SHP77 (cell line): ENCODE measurements around the gene CCDC27.
"Not testable (repeated sequence)": the region's sequence is repeated elsewhere in the genome, so short reads cannot be mapped to it uniquely, and the experiment has no call there.

ENCODE experiments used
- DNase-seq, 2 experiments: peaks; one replicate each; lab custom pipeline; 2025; lab: John Stamatoyannopoulos, UW

The CCDC27 gene

GRCh38 chr1:3789421-3790300, 37.4 kb downstream of the CCDC27 start:
- no peak for DNase-seq

GRCh38 chr1:3790500-3790923, 38.3 kb downstream of the CCDC27 start:
- DNase-seq: no peak

GRCh38 chr1:3790952-3791351, 38.7 kb downstream of the CCDC27 start:
- no peak for DNase-seq

- no peak for DNase-seq
These were observed 43.4 kb downstream of the CCDC27 start for GRCh38 chr1:3795453-3796214.

GRCh38 chr1:3796215-3797061, 44.2 kb downstream of the CCDC27 start, which contains the start of gene LRRC47:
Gene LRRC47 (minus strand): TSS chr1:3796498. CDS start chr1:3796476, 22 bp downstream.
- DNase-seq: peak; percentile 84 to 91

- peak; percentile 74 to 78 for DNase-seq
These were observed 47.9 kb downstream of the CCDC27 start for GRCh38 chr1:3799976-3800685.

GRCh38 chr1:3800795-3801194, 48.5 kb downstream of the CCDC27 start:
- not testable (repeated sequence) for DNase-seq

- DNase-seq: no peak
These were observed 51.8 kb downstream of the CCDC27 start for GRCh38 chr1:3803905-3804626.

- not testable (repeated sequence) for DNase-seq
These were observed 52.3 kb downstream of the CCDC27 start for GRCh38 chr1:3804627-3804944.

- no peak for DNase-seq
These were observed 52.8 kb downstream of the CCDC27 start for GRCh38 chr1:3805038-3805437.

GRCh38 chr1:3807769-3808168, 55.5 kb downstream of the CCDC27 start:
- DNase-seq: no peak

- DNase-seq: no peak
These were observed 57.4 kb downstream of the CCDC27 start for GRCh38 chr1:3809680-3810079.

GRCh38 chr1:3810149-3810761, 58.0 kb downstream of the CCDC27 start:
- DNase-seq: not testable (repeated sequence)

- no peak for DNase-seq
These were observed 59.3 kb downstream of the CCDC27 start for GRCh38 chr1:3811595-3811911.

- DNase-seq: no peak
These were observed 61.8 kb downstream of the CCDC27 start for GRCh38 chr1:3814065-3814464.

GRCh38 chr1:3814771-3815561, 62.7 kb downstream of the CCDC27 start:
- no peak for DNase-seq

- DNase-seq: no peak
These were observed 64.3 kb downstream of the CCDC27 start for GRCh38 chr1:3816331-3817137.

GRCh38 chr1:3817138-3817740, 65.0 kb downstream of the CCDC27 start:
- DNase-seq: no peak
